ENCODE results near the gene DIAPH2.
"Not testable (repeated sequence)": the region's sequence is repeated elsewhere in the genome, so short reads cannot be mapped to it uniquely, and the experiment has no call there.

DIAPH2 gene

DNA sequence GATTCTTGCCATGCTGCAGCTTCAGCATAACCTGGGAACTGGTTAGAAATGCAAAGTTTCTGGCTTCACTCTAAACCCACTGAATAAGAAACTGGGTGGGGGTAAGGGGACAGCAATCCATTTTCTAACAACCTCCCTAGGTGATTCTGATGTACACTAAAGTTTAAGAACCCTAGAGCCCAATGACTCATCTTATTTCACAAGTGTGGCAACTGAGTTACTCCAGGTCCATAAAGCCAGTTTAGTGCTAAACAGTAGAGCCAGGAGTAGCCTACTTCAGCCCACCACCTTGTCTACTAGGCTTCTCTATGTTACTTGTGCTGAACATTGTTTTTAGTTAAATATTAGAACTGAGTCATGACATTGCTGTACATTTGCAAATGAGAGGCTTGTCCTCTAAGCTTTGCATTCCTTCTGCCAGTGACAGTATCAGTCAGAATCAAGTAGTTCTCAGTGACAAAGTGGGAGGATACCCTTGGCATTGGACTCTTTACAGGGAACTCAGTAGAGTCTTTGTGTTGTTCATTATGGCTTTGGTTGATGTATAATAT is 717.0 kb downstream of the DIAPH2 start:
- DNase-seq = no peak

DNA sequence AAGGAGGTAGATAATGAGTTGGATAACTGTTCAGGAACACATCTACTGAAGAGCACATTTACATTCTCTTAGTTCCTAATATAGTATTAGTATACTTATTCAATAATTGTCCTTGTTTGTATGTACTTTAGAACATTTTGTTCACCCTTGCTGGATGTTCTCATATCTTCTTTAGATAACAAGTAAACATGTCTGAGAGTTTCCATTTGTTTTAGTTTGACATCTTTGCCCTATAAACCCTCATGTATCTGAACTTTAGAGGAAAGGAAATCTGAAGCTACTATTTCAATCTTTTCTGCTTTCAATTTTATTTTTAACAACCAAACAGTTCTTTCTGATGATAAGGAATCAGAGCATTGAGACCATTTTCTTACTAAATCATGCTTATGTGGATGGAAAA is 717.7 kb downstream of the DIAPH2 start:
- no peak for DNase-seq

DNA sequence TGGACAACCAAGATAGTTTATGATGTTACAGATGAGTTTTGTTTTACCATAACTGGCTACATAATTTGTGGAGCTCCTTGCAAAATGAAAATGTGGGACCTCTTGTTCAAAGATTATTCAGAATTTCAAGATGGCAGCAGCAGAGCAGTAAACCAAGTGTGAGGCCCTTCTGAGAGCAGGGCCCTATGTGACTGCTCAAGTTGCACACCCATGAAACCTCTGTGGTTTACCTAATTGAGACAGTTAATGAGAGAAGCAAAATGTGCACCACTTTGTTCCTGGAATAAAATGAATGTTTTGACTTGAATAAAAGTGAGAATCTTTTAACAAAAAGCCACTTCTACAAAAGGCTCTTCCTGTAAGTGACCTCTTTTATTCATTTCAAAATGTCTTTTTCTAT is 718.3 kb downstream of the DIAPH2 start:
- no peak for DNase-seq

DNA sequence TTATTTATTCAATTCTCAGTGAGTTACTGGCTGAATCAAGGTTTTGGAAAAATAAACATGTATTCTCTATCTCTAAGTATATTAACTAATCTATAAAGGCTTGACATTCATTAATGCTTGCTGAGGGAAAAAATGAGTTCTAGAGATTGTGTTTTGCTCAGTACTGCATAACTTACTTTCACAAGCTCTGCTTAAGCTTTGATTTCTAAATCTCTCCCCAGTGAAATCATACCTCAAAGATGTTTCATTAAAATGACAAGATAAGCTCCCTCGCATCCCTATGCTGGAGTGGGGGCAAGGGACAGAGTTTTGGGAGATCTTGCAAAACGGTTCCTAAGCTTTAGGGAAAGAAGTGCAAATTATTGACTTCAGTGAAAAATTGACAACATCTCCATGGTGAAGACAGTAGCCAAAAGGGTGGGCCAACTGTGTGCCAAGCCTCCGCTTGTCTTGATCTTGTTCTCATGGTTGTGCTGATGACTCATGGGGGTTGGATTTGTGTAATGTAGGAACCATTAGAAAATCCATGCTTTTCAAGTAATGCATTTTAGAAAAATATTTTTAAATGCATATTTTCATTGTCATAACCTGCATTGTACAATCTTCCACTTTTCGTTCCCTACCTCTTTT is 720.5 kb downstream of the DIAPH2 start:
- no peak for DNase-seq

DNA sequence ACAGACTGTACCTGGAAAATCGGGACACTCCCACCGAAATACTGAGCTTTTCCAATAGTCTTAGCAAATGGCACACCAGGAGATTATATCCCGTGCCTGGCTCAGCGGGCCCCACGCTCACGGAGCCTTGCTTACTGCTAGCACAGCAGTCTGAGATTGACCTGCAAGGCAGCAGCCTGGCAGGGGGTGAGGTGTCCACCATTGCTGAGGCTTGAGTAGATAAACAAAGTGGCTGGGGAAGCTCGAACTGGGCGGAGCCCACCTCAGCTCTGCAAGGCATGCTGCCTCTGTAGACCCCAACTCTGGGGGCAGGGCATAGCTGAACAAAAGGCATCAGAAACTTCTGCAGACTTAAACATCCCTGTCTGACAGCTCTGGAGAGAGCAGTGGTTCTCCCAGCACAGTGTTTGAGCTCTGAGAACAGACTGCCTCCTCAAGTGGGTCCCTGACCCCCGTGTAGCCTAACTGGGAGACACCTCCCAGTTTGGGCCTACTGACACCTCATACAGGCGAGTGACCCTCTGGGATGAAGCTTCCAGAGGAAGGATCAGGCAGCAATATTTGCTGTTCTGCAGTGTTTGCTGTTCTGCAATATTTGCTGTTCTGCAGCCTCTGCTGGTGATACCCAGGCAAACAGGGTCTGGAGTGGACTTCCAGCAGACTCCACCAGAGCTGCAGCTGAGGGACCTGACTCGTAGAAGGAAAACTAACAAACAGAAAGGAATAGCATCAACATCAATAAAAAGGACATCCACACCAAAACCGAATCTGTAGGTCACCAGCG is 725.2 kb downstream of the DIAPH2 start:
- DNase-seq = not testable (repeated sequence)

DNA sequence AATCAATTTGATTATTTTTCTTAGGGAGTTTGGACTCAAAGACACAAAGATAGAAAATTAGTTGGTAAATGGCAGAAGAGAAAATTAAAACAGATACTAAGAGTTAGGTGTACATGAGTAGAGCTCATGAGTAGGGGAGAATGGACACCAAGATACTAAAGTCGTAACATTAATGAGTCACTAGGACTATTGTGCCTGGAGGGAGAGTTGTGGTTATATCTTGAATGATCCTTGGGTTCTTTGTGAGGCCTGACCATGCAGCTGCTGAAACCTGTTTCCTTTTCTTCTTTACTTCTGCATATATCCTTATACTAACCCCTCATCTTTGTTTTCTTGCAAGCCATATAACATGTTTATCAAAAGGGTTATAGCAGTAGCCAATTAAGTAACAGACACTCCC is 731.8 kb downstream of the DIAPH2 start:
- DNase-seq = no peak

DNA sequence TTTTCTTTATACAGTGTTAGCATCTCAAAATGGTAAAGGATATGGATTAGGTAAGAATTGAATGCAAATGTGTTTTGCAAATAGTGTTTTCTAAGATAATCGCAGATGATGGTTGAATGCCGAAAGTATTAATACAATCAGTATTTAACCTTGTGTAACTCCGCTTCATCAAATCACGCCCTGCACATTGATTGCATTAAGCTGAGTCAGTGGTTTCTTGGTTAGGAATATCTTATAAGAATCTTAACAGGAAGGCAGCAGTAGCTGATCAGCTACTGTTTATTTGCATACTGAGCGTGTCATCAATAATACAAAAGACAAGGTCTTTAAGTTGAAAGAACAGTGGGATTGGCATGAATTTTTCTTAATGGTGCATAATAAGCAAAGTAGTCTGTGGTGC is 744.5 kb downstream of the DIAPH2 start:
- DNase-seq = no peak

DNA sequence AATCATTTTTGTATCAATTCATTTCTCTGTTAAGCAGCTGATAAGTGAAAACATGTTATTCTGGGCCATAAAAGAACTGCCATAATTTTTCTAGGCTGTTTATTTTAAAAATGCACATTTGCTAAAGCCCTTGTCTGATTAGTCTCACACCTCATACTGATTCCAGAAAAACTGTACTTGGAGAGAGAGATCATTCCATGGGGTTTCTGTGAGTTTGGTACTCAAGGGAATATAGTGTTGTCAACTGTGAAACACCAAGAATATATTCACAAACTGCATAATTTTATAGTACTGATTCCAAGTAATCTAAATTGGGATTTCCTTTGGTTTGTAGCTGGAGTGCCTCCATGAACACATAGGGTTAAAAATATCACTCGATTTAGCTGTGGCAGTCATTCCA is 746.6 kb downstream of the DIAPH2 start:
- DNase-seq = no peak

DNA sequence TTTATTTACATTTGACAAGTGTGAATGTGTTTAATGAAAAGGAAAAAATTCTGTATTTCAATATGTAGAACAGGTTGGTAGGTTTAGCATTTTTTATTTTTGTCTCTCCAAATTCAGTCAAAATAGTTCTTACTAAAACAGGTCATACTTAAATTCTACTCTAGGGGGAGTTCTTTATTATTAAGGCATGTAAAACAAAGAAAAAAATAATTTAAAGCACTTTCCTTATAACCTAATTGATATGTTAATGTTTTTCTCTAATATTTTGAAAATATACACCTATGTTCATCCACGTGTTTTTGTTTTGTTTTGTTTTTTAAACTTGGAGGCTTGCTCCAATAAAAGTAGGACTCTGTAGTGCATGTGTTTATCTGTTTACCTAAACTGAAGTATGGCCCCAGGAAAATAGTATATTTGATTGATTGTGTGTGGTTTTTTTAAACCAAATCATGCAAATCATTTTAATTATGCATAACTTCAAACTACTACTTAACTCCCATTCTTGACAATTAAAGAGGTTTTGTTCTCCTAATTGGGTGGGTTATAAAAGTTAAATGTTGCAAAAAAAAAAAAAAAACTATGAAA is 761.7 kb downstream of the DIAPH2 start:
- no peak for DNase-seq

DNA sequence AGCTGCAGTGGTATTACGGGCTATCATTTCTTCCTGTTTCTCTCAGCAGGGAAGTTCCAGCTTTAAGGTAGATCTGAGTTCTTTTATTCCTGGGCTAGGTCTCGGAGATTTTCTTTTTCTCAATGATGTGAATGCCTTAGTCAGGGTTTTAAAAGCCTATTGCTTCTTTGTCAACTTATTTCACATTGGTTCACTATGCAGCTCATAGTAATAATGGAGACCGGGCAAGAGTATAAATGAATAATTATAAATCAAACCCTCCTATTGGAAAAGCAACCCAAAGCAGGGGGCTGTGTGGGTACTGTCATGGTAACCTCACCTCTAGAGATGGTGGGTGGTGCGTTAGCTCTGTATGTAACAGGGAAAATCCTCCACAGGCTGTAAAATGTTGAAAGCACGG is 762.7 kb downstream of the DIAPH2 start:
- no peak for DNase-seq

DNA sequence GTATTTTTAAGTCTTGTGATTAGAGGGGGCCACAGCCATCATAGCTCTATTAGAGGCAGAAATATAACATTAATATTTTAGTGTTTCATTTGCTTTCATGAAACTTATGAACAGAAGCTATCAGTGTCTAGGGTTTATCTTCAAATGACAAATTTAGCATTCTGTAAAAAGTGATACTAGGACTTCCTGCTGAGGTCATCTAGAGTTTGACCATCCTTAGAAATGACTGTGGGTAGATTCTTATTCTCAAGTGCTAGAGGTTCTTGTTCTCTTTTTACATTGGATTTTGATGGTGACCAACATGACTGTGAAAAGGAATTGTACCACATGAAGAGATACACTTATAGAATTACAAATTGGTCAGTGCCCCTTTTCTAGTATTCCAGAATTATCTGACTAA is 767.6 kb downstream of the DIAPH2 start:
- no peak for DNase-seq

DNA sequence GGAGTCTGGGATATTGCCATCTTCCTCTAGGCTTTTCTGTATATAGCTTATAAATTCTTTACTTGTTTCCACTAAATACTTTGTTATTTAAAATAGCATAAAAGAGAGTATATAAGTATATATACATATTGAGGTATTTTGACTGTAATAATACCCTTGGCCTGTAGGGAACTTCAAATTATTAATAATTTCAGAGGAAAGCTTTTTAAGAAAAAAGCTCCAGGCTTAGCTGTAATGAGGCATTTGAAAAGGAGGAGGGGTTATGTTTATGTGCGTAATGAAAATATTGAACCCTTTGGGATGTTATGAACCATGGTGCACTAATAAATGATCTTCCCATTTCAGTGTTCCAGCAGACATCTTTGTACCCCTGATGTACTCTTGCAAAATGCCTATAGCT is 777.1 kb downstream of the DIAPH2 start:
- no peak for DNase-seq

DNA sequence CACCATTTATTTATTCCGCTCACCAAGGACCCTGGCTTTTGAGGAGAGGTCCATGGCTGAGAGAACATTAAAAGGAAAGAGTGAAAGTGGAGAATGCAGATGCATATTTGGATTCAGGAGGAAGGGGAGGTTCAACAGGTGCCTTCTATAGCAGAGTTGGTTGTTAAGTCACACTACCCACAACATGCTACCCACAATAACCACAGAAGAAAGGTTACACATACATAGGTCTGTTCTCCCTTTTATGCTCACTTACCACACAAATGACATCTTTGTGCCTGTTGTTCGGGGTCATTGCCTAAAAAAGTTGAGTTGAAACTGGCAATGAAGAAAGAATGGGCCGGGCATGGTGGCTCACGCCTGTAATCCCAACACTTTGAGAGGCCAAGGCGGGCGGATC is 786.4 kb downstream of the DIAPH2 start:
- no peak for DNase-seq

DNA sequence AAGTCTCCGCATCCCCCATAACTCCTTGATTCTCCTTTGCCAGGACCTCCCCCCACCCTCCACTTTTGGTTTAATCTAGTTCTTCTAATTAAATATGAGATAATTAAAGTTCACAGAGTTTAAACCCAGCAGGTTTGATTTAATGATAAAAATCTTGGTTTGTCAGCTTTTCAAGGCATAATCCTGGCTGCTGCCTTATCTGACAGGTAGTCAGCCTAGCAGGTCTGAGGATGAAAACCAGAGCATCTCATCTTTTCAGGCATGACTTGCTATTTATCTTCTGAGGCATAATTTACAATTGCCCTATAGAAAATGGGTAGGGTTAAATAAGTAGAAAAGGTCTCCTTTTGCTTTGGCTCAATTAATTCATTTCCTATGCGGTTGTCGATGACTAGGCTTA is 790.3 kb downstream of the DIAPH2 start:
- no peak for DNase-seq

DNA sequence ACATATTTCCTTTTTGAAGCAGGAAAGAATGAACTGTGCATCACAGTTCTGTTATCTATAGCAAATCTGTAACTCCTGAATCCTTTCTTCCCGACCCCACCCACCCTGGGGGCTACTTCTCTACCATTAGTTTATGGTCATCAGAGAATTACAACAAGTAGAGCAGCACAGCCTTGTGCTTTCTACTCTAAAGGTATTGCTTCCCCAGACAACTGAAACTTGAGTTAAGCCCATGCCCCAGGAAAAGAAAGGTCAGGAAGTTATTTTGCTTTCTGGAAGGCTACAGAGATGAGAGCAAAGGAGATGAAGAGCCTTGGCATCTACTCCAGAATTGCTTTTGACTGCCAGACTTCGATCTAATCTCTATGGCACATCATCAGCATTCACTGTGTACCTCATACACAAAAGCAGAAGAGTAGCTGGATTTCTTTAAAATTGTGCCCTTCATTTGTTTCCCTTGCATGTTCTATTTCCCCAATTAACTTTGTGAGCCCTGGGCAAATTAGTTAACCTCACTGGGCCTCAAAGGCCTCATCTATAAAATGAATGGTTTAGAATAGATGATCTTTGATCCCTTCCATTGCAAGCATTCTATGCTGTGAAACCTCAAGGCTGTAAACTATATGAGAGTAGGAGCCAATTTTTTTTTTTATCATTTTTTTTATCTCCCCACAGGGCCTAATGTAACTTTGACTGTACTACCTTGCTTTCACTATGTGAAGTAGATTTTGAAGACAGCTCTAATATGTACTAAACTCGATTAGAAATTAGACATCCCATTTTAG is 794.7 kb downstream of the DIAPH2 start:
- no peak for DNase-seq

DNA sequence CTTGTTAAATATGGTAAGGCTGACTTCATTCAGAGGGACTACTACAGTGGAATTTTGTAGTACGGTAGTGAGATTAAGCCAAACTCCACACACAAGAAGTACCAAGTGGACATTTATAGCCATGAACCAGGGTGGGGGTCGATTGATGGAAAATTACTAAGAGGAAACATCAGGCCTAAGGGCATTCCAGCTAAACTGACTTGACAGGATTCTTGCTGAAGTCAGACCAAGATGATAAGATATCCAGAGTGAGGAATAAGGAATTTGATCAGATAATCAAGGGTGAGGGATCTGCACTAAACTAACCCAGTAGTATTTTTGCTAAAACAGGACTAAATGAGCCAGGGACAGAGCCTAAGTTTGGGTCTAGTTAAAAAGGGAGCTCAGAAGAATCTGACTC is 796.6 kb downstream of the DIAPH2 start:
- no peak for DNase-seq

DNA sequence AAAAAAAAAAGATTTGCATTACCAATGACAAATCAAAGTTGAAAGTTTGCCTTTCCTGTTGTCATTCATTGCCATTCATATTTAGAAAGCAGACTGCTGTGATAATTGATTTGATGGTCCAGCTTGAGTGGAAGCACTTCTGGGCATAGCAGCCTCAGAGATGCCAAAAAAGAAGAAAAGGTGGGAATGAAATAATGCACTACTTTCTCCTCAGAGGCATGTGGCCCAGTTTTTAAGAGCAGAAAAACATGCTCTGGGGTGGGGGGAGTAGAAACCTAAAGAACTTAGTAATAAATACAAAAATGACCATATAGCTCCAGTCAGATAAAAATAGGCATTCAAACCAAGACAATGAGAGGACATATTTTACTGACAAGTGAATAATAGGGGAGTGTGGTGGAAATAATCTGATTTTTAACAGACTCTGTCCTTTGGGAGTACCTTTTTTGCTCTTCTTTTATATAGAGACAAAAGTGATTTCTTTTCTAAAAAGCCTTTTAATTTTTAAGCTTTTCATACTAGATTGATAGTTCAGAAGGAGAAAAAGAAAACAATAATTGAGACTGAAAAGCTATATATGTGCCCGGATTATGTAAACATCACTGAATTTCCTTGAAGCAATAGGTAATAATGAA is 798.1 kb downstream of the DIAPH2 start:
- DNase-seq = no peak

DNA sequence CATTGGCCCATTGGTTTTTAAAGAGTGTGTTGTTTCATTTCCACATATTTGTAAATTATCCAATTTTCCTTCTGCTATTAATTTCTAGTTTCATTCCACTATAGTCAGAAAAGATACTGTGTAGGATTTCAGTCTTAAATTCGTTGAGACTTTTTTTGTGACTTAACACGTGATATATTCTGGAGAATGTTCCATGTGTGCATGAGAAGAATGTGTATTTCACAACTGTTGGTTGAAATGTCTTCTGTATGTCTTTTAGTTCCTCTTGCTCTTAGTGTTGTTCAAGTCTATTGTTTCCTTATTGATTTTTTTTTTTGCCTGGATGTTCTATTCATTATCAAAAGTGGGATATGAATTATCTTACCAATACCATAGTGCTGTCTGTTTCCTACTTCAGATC is 806.0 kb downstream of the DIAPH2 start:
- no peak for DNase-seq

DNA sequence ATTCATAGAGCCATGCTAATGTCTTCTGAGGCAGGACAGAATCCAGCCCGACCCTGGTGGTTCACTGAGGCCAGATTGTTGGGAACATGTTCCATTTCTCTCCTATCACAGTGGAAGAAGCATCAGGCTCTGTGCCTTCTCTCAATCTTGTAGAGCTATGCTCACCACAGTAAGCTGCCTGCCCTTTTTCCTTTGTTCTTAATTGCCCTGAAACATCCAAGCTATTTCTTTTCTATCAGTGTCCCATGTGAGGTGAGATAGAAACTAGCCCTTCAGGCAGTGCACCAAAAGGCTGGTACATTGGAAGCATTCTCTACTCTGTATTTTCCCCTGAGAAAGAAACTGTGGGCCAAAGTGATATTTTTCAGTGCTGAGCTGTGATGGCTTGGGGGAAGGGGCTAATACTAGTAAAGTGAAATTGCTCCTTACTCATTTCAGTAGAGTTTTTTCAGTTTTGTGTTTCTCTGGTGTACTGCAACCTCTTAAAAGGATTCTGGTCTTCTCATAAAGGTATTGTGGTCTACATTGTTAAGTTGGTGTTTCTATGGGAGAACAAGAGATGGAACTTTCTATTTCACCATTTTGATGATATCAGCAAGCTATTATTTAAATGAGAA is 810.2 kb downstream of the DIAPH2 start:
- no peak for DNase-seq

DNA sequence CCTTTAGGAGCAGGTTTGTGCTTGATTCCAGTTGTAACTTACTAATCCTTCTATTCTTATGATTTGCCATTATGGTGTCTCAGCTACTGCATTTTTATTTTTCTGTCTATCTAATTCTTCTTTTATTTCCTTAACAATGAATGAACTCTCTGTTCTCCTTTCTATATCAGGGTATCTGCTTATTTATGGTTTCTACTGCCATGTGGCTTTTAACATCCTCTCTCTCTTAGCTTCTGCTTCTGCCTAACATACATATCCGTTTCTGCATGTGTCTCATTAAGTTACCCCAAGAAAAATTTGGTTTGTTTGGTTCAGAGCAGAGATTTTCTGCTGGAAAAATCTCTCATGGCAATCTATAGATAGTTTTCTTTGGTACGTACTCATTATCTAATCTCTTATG is 813.5 kb downstream of the DIAPH2 start:
- DNase-seq = no peak

DNA sequence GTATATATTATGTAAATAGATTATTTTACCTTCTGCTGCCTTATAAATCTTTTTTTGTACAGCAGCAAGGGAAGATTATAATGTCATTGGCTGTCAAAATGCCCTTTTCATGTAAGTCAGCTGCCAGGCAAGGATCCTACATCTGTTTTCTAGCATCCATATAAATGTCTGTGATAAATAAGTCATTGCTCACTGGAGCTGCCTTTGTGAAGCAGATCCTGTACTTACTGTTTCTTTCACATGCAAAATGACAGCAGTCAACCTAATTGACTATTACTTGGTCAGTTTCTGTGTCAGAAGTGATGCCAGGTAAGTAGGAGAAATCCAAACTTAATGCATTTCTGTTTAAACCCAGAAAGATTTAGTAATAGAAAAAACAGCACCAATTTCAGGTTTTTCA is 819.8 kb downstream of the DIAPH2 start:
- no peak for DNase-seq

DNA sequence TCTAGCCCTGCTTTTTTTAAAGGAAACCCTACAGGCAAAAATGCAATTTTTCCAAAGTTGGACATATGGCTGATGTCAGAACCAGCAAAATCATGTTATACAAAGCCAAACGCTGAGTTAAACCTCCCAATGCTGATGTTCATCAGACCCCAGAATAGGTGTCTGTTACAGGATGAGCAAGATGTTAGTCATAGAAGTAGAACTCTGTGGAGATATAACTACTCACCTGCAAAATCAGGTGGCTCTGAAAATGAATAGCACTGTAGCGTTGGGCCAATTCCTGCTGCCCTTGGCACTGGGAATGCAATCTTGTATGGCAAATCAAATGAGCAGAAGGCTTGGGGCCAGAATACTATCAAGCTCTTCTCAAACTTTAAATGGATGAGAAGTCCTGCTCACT is 833.1 kb downstream of the DIAPH2 start:
- no peak for DNase-seq
